WTC11 (cell line): ENCODE data around the gene CHST11. TPM values are rescaled to one million over a fixed set of nuclear protein-coding genes. Genes with fewer than 3 reads are reported as not detected.

Experiments used
- ATAC-seq: fragments of 200-7000 bp; cut with Tn5 transposase; 2 replicates; pipeline ENCODE4 v1.10.0; 2021; ENCODE audit warnings: mild to moderate bottlenecking, moderate library complexity
- CTCF ChIA-PET: fragments of 300-600 bp; sonication (Branson Sonifier 250); formaldehyde crosslinking; loops from one replicate; lab custom pipeline; 2021; ENCODE audit warnings: antibody characterized with exemption; lab: Charles Lee
- POLR2A ChIA-PET: fragments of 350-600 bp; sonication (Branson Sonifier 250); formaldehyde crosslinking; loops from one replicate; lab custom pipeline; 2021; ENCODE audit warnings: antibody characterized with exemption; lab: Charles Lee
- DNase-seq: peaks from one replicate; pipeline ENCODE4 v3.0.0; 2021; ENCODE audit warnings: low spot score
- H3K27ac Mint-ChIP-seq: 2 replicates; pipeline ENCODE4 v1.8.0; 2021; ENCODE audit warnings: mixed read lengths
- H3K27me3 Mint-ChIP-seq: 2 replicates; pipeline ENCODE4 v1.8.0; 2021; ENCODE audit warnings: low read depth, mild to moderate bottlenecking, moderate library complexity, mixed read lengths
- H3K36me3 Mint-ChIP-seq: 2 replicates; pipeline ENCODE4 v1.8.0; 2021; ENCODE audit warnings: mixed read lengths
- H3K4me1 Mint-ChIP-seq: 2 replicates; pipeline ENCODE4 v1.8.0; 2022; ENCODE audit warnings: mixed read lengths
- H3K4me3 Mint-ChIP-seq: 2 replicates; pipeline ENCODE4 v1.8.0; 2021; ENCODE audit warnings: mild to moderate bottlenecking, moderate library complexity, mixed read lengths
- H3K9me3 Mint-ChIP-seq: 2 replicates; pipeline ENCODE4 v1.8.0; 2021; ENCODE audit warnings: mixed read lengths
- CBFB ChIP-seq: sonication (generic); formaldehyde crosslinking; IDR thresholded peaks from 2 replicates; pipeline ENCODE4 v1.8.1; 2022; ENCODE audit warnings: mild to moderate bottlenecking, low read depth, missing genetic modification reagents
- ESRRA ChIP-seq: sonication (generic); formaldehyde crosslinking; IDR thresholded peaks from 2 replicates; pipeline ENCODE4 v1.8.1; 2022; ENCODE audit warnings: mild to moderate bottlenecking, missing genetic modification reagents, borderline replicate concordance
- FOXP1 ChIP-seq: sonication (generic); formaldehyde crosslinking; IDR thresholded peaks from 2 replicates; pipeline ENCODE4 v1.8.0; 2022; ENCODE audit warnings: missing genetic modification reagents, mild to moderate bottlenecking, moderate library complexity, borderline replicate concordance
- NFE2L1 ChIP-seq: sonication (generic); formaldehyde crosslinking; IDR thresholded peaks from 2 replicates; pipeline ENCODE4 v1.8.1; 2023; ENCODE audit warnings: missing genetic modification reagents
- NR1H2 ChIP-seq: sonication (generic); formaldehyde crosslinking; IDR thresholded peaks from 2 replicates; pipeline ENCODE4 v1.9.0; 2021; ENCODE audit warnings: mild to moderate bottlenecking, moderate library complexity, missing genetic modification reagents
- RELA ChIP-seq: sonication (generic); formaldehyde crosslinking; IDR thresholded peaks from 2 replicates; pipeline ENCODE4 v1.8.1; 2022; ENCODE audit warnings: missing genetic modification reagents, mild to moderate bottlenecking, borderline replicate concordance
- TEAD4 ChIP-seq: sonication (generic); formaldehyde crosslinking; IDR thresholded peaks from 2 replicates; pipeline ENCODE4 v1.8.0; 2022; ENCODE audit warnings: mild to moderate bottlenecking, missing genetic modification reagents
- ZNF219 ChIP-seq: sonication (generic); formaldehyde crosslinking; IDR thresholded peaks from 2 replicates; pipeline ENCODE4 v1.8.0; 2023; ENCODE audit warnings: missing genetic modification reagents, mild to moderate bottlenecking, borderline replicate concordance
- ZNF416 ChIP-seq: fragments of 250-450 bp; sonication (Bioruptor Pico); IDR thresholded peaks from 2 replicates; pipeline ENCODE4 v1.9.0; 2021; ENCODE audit warnings: mild to moderate bottlenecking, inconsistent platforms
- total RNA-seq: library from RNA; stranded (reverse); gene quantifications from 3 replicates; pipeline ENCODE4 v1.2.3, GENCODE V29; 2021
- TF ChIP-seq, protein P1 (sequence below): sonication (generic); formaldehyde crosslinking; IDR thresholded peaks from 2 replicates; pipeline ENCODE4 v1.8.0; 2022; ENCODE audit warnings: mild to moderate bottlenecking, missing genetic modification reagents
- TF ChIP-seq, protein P2 (sequence below): fragments of 200-600 bp; IDR thresholded peaks from 2 replicates; pipeline ENCODE4 v1.8.0; 2022; ENCODE audit warnings: antibody characterized with exemption
- TF ChIP-seq, protein P3 (sequence below): sonication (generic); formaldehyde crosslinking; IDR thresholded peaks from 2 replicates; pipeline ENCODE4 v1.8.1; 2022; ENCODE audit warnings: mild to moderate bottlenecking, moderate library complexity, missing genetic modification reagents
- TF ChIP-seq, protein P4 (sequence below): sonication (generic); formaldehyde crosslinking; IDR thresholded peaks from 2 replicates; pipeline ENCODE4 v1.8.0; 2023; ENCODE audit warnings: missing genetic modification reagents
- TF ChIP-seq, protein P5 (sequence below): sonication (generic); formaldehyde crosslinking; IDR thresholded peaks from 2 replicates; pipeline ENCODE4 v1.8.1; 2022; ENCODE audit warnings: low read depth, missing genetic modification reagents, borderline replicate concordance

CHST11 gene
- total RNA-seq, 1 experiment from 2014 or later: 24.2 TPM

DNA sequence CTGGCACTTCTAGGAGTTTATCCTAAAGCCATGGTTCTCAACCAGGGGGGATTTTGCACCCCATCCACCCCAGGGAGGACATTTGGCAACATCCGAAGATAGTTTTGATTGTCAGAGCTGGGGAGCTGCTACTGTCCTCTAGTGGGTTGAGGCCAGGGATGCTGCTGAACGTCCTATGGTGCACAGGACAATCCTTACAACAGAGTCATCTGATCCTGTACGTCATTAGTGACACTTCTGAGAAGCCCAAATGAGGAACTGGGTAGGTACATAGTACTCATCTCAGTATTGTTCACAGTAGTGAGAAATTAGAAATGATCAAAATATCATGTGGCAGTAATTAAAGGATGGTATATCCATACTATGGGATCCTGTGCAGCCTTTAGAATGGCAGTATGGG lies 185.1 kb downstream of the CHST11 start:
- TF ChIP-seq CBFB (no peak), NR1H2 (CRISPR knock-in tag) (no peak)
- TF ChIP-seq, protein P1, sequence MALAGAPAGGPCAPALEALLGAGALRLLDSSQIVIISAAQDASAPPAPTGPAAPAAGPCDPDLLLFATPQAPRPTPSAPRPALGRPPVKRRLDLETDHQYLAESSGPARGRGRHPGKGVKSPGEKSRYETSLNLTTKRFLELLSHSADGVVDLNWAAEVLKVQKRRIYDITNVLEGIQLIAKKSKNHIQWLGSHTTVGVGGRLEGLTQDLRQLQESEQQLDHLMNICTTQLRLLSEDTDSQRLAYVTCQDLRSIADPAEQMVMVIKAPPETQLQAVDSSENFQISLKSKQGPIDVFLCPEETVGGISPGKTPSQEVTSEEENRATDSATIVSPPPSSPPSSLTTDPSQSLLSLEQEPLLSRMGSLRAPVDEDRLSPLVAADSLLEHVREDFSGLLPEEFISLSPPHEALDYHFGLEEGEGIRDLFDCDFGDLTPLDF (CRISPR knock-in tag): no peak
- TF ChIP-seq, all 79 proteins: peak for 0
- H3K36me3 Mint-ChIP-seq: peaks cover 3% of the 10 kb centered on the region; the same call in 1 of the 2 replicates
- DNase-seq: no peak
- CTCF ChIA-PET: no interaction called here
- no peak overlapping the region for H3K27ac Mint-ChIP-seq
- peaks cover 7% of the 10 kb centered on the region for H3K9me3 Mint-ChIP-seq
- no peaks in the 10 kb centered on the region; the same call in 1 of the 2 replicates for H3K27me3 Mint-ChIP-seq
- POLR2A ChIA-PET: no interaction called here
- H3K4me1 Mint-ChIP-seq: peaks cover 19% of the 10 kb centered on the region
- ATAC-seq: no peak
- H3K4me3 Mint-ChIP-seq: no peak overlapping the region

DNA sequence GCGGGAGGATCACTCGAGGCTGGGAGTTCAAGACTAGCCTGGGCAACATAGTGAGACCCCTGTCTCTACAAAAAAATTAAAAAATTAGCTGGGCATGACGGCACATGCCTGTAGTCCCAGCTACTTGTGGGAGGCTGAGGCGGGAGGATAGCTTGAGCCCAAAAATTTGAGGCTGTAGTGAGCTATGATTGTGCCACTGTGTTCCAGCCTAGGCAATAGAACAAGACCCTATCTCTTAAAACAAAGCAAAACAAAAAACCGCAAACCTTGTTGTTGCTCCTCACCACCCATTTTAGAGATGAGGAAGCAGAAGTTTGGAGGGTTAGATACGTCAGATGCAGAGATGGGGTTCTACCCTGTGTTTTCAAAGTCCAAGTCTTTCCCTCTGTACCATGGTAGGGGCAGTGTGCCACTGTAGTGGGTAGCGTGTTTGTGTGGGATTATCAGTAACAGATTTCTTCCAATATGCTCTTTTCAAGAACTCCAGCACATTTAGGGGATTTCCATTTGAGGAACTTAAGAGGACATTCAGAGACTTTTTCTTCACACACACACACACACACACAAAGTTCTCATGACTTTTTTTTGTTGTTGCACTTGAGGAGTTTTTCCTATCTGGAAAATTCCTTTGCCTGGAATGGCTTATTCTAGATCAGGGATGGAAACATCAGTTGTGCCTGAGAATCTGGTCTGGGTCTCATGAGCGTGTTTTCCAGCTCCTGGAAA lies 186.5 kb downstream of the CHST11 start:
- ATAC-seq: no peak
- no peak for DNase-seq
- Mint-ChIP-seq H3K9me3 (peaks cover 7% of the 10 kb centered on the region), H3K4me3 (no peak overlapping the region)
- ChIA-PET CTCF (no interaction called here), POLR2A (no interaction called here)
- no peak for TF ChIP-seq RELA
- no peak for TF ChIP-seq TEAD4 (CRISPR knock-in tag)
- TF ChIP-seq, protein P2, sequence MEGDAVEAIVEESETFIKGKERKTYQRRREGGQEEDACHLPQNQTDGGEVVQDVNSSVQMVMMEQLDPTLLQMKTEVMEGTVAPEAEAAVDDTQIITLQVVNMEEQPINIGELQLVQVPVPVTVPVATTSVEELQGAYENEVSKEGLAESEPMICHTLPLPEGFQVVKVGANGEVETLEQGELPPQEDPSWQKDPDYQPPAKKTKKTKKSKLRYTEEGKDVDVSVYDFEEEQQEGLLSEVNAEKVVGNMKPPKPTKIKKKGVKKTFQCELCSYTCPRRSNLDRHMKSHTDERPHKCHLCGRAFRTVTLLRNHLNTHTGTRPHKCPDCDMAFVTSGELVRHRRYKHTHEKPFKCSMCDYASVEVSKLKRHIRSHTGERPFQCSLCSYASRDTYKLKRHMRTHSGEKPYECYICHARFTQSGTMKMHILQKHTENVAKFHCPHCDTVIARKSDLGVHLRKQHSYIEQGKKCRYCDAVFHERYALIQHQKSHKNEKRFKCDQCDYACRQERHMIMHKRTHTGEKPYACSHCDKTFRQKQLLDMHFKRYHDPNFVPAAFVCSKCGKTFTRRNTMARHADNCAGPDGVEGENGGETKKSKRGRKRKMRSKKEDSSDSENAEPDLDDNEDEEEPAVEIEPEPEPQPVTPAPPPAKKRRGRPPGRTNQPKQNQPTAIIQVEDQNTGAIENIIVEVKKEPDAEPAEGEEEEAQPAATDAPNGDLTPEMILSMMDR: no peak
- TF ChIP-seq, protein P3, sequence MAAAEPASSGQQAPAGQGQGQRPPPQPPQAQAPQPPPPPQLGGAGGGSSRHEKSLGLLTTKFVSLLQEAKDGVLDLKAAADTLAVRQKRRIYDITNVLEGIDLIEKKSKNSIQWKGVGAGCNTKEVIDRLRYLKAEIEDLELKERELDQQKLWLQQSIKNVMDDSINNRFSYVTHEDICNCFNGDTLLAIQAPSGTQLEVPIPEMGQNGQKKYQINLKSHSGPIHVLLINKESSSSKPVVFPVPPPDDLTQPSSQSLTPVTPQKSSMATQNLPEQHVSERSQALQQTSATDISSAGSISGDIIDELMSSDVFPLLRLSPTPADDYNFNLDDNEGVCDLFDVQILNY (CRISPR knock-in tag): no peak
- TF ChIP-seq, all 79 proteins: peak for 0
- Mint-ChIP-seq H3K4me1 (peaks cover 13% of the 10 kb centered on the region; the same call in 1 of the 2 replicates), H3K36me3 (peaks cover 5% of the 10 kb centered on the region; the same call in 1 of the 2 replicates), H3K27me3 (no peaks in the 10 kb centered on the region; the same call in 1 of the 2 replicates), H3K27ac (peak overlapping the region; percentile 60; the same call in 1 of the 2 replicates)

DNA sequence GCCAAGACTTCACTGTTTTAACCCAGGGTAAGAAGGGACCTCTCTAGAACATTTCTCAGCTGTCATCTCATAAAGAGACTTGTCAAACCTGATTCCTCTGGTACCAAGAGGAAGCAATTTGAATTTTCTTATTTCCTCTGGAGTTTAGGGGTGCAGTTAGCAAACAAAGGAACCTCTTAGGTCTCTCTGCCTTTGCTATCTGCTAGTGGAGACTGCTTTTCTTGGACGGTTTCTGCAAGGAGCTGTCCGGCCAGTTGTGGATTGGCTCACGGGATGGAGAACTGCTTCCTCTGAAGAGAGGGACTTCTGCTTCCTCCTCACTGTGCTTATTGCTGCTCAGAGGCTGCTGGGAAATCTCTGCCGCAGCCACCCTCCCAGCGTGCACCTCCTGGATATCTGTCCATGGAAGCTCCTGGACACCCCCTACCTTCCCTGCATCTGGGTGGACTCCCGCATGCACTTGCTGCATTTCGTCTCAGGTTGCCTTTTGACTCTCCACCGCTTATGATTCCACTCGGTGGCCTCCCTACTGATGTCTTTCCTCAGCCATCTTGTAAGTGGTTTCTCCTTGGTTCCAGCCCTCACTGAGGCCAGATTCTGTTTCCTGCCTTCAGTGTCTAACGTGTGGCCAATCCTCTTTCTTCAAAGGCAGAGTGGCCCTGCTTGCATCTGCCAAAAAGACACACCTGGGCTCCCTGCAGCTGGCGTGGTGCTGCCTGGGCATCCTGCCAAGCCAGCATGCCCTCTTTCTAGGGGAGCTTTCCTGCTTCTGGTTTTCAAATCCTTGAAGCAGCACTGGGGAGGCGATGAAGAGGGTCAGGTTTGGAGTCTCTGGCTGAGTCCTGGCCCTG lies 187.3 kb downstream of the CHST11 start:
- Mint-ChIP-seq H3K9me3 (peaks cover 7% of the 10 kb centered on the region), H3K4me1 (peaks cover 13% of the 10 kb centered on the region; the same call in 1 of the 2 replicates), H3K27ac (no peak overlapping the region), H3K4me3 (no peak overlapping the region), H3K36me3 (peaks cover 5% of the 10 kb centered on the region; the same call in 1 of the 2 replicates), H3K27me3 (no peaks in the 10 kb centered on the region; the same call in 1 of the 2 replicates)
- ATAC-seq (no peak), DNase-seq (no peak)
- ChIA-PET CTCF (no interaction called here), POLR2A (no interaction called here)
- TF ChIP-seq NFE2L1 (CRISPR knock-in tag): no peak

DNA sequence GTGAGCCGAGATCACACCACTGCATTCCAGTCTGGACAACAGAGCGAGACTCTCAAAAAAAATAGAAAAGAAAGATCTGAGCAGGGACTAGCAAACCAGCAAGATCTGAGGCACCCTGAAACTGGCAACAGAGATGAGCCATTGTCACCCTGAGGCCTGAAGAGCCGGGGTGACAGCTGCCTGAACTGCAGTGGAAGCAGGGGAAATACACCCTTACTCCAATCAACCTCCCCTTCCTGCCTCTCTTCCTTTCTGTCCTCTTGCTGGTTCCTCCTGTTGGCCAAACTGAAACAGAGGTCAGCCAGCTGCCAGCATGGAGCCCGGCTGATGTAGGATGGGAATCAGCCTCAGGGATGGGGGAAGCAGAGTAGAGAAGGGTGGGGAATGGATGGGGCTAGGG lies 192.0 kb downstream of the CHST11 start:
- H3K27ac Mint-ChIP-seq: no peak overlapping the region
- no peaks in the 10 kb centered on the region for H3K27me3 Mint-ChIP-seq
- POLR2A ChIA-PET: no interaction called here
- peaks cover 3% of the 10 kb centered on the region; the same call in 1 of the 2 replicates for H3K9me3 Mint-ChIP-seq
- ATAC-seq (no peak), DNase-seq (no peak)
- peaks cover 36% of the 10 kb centered on the region for H3K4me1 Mint-ChIP-seq
- H3K4me3 Mint-ChIP-seq: no peak overlapping the region
- peaks cover 5% of the 10 kb centered on the region; the same call in 1 of the 2 replicates for H3K36me3 Mint-ChIP-seq
- CTCF ChIA-PET: no interaction called here
- TF ChIP-seq, protein P4, sequence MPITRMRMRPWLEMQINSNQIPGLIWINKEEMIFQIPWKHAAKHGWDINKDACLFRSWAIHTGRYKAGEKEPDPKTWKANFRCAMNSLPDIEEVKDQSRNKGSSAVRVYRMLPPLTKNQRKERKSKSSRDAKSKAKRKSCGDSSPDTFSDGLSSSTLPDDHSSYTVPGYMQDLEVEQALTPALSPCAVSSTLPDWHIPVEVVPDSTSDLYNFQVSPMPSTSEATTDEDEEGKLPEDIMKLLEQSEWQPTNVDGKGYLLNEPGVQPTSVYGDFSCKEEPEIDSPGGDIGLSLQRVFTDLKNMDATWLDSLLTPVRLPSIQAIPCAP (CRISPR knock-in tag): no peak
- TF ChIP-seq ESRRA (no peak), ZNF219 (CRISPR knock-in tag) (no peak), ZNF416 (CRISPR knock-in tag) (no peak), CBFB (no peak), FOXP1 (no peak)
- TF ChIP-seq, protein P5, sequence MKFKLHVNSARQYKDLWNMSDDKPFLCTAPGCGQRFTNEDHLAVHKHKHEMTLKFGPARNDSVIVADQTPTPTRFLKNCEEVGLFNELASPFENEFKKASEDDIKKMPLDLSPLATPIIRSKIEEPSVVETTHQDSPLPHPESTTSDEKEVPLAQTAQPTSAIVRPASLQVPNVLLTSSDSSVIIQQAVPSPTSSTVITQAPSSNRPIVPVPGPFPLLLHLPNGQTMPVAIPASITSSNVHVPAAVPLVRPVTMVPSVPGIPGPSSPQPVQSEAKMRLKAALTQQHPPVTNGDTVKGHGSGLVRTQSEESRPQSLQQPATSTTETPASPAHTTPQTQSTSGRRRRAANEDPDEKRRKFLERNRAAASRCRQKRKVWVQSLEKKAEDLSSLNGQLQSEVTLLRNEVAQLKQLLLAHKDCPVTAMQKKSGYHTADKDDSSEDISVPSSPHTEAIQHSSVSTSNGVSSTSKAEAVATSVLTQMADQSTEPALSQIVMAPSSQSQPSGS (CRISPR knock-in tag): no peak
